ENCODE measurements around the gene SOWAHC.
"Not testable (repeated sequence)": the region's sequence is repeated elsewhere in the genome, so short reads cannot be mapped to it uniquely, and the experiment has no call there.

The SOWAHC gene, protein sequence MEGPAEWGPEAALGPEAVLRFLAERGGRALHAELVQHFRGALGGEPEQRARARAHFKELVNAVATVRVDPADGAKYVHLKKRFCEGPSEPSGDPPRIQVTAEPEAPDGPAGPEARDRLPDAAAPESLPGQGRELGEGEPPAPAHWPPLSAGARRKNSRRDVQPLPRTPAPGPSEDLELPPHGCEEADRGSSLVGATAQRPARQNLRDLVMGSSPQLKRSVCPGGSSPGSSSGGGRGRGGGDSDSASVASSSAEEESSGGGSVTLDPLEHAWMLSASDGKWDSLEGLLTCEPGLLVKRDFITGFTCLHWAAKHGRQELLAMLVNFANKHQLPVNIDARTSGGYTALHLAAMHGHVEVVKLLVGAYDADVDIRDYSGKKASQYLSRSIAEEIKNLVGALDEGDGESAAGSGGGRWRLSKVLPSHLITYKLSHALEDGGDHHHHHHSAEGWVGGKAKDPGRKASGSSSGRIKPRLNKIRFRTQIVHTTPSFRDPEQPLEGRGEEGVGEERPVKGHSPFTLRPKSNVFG

DNA sequence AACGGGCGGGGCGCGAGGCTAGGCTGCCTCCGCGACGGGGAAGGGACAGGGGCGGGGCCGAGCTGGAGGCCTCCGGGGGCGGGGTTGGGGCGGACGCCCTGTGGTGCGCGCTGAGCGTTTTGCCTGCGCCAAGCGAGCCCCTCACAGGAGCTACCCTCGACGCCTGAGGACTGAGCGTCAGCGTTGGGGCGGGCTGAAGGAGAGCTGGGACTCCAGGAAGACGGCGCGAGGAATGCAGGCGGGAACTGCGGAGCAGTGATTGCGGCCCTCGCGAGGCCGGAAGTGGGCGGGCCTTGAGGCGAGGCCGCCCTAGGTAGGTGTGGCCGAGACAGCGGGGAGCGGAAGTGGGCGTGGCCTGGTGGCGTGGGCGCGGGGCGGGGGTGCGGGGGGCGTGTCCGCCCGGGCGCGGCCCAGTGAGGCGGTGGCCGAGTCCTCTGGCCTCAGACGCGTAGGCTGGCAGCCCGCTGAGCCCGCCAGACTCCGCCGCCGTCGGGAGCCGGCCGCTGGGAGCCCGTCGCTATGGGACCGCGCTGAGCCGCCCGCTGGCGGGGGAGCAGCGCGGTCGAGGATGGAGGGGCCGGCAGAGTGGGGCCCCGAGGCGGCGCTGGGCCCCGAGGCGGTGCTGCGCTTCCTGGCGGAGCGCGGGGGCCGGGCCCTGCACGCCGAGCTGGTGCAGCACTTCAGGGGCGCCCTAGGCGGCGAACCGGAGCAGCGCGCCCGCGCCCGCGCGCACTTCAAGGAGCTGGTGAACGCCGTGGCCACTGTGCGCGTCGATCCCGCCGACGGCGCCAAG is at the start of gene SOWAHC, which contains the start of gene SEPTIN10:
Gene SOWAHC (plus strand): TSS at position 443 of the 793 bp plus-strand sequence. CDS start 126 bp downstream, at position 569.
Gene SEPTIN10 (minus strand): TSS at position 45 of the 793 bp plus-strand sequence. CDS start 139 bp downstream, outside the sequence.
- peak within 1 kb of the TSS; percentile 95 for H3K4me3 ChIP-seq (ENCODE audit: low read depth, low read length)
- peak within 1 kb of the TSS; percentile 88 for H3K9ac ChIP-seq (ENCODE audit: low read depth, low read length)
- H3K4me1 ChIP-seq (ENCODE audit: control insufficient read depth, insufficient read depth, low read length): peaks cover 20% of the 10 kb centered on the region
- no peaks in the 10 kb centered on the region for H3K9me3 ChIP-seq (ENCODE audit: control insufficient read depth, insufficient read depth, low read length)
- peak within 1 kb of the TSS; percentile 98 for H3K27ac ChIP-seq (ENCODE audit: low read depth, low read length)
- H3K27me3 ChIP-seq (ENCODE audit: control insufficient read depth, insufficient read depth, low read length): peaks cover 19% of the 10 kb centered on the region
- H3K36me3 ChIP-seq (ENCODE audit: control insufficient read depth, insufficient read depth, low read length): no peaks in the 10 kb centered on the region

DNA sequence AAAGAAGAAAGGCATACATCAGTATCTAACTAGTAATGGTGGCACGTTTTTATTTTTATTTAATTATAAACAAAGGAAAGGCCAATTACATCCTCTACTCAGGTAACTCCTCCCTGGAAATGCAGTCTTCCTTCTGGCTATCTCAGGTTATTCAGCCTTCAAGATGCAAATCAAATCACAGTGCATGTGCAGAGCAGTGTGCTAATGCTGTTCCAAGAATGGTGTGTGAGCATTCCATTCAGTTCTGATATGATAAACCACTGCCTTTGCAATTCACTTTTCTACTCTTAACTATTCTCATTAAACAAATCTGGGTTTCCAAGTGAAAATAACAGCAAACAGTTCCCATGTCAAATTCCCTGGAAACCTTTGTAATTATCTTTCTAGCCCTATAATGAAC is 38.8 kb upstream of the SOWAHC start:
- Histone ChIP-seq H3K27ac (ENCODE audit: low read depth, low read length) (no peak overlapping the region), H3K27me3 (ENCODE audit: control insufficient read depth, insufficient read depth, low read length) (no peaks in the 10 kb centered on the region), H3K4me3 (ENCODE audit: low read depth, low read length) (no peak overlapping the region), H3K9me3 (ENCODE audit: control insufficient read depth, insufficient read depth, low read length) (no peaks in the 10 kb centered on the region), H3K36me3 (ENCODE audit: control insufficient read depth, insufficient read depth, low read length) (peaks cover 21% of the 10 kb centered on the region), H3K4me1 (ENCODE audit: control insufficient read depth, insufficient read depth, low read length) (no peaks in the 10 kb centered on the region), H3K9ac (ENCODE audit: low read depth, low read length) (no peak overlapping the region)

DNA sequence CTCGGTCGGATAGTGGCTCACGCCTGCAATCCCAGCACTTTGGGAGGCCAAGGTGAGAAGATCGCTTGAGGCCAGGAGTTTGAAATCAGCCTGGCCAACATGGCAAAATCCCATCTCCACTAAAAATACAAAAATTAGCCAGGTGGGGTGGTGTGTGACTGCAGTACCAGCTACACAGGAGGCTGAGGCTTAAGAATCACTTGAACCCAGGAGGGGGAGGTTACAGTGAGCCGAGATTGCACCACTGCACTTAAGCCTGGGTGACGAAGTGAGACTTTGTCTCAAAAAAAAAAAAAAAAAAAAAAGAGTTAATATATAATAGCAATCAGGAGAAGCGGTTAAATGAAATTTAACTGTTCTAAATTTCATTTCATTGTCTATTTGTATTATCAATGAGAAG is 36.5 kb upstream of the SOWAHC start:
- H3K27me3 ChIP-seq (ENCODE audit: control insufficient read depth, insufficient read depth, low read length); H3K27ac ChIP-seq (ENCODE audit: low read depth, low read length); H3K4me3 ChIP-seq (ENCODE audit: low read depth, low read length); H3K9ac ChIP-seq (ENCODE audit: low read depth, low read length); H3K9me3 ChIP-seq (ENCODE audit: control insufficient read depth, insufficient read depth, low read length); H3K4me1 ChIP-seq (ENCODE audit: control insufficient read depth, insufficient read depth, low read length): not testable (repeated sequence)
- H3K36me3 ChIP-seq (ENCODE audit: control insufficient read depth, insufficient read depth, low read length): peaks cover 11% of the 10 kb centered on the region

DNA sequence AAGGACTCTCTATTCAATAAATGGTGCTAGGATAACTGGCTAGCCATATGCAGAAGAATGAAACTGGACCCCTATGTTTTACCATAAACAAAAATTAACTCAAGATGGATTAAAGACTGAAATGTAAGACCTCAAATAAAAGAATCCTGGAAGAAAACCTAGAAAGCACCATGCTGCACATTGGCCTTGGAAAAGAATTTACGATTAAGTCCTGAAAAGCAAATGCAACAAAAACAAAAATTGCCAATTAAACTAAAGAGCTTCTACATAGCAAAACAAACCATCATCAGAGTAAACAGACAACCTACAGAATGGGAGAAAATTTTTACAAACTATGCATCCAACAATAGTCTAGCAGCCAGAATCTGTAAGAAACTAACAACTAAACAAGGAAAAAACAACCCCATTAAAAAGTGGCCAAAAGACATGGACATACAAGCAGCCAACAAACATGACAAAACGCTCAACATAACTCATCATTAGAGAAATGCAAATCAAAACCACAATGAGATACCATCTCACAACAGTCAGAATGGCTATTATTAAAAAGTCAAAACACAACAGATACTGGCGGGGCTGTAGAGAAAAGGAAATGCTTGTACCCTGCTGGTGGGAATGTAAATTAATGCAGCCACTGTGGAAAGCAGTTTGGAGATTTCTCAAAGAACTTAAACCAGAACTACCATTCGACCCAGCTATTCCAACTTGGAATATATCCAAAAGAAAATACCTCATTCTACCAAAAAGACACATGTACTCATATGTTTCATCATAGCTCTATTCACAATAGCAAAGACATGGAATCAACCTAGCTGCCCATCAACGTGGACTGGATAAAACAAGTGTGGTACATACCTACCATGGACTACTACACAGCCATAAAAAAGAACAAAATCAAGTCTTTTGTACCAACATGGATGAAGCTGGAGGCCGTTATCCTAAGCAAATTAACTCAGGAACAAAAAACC is 31.0 kb upstream of the SOWAHC start:
- Histone ChIP-seq H3K9ac (ENCODE audit: low read depth, low read length) (no peak overlapping the region), H3K4me1 (ENCODE audit: control insufficient read depth, insufficient read depth, low read length) (0 out of 2 replicates have a peak, but pooled peaks cover 3% of the 10 kb centered on the region), H3K9me3 (ENCODE audit: control insufficient read depth, insufficient read depth, low read length) (no peaks in the 10 kb centered on the region), H3K36me3 (ENCODE audit: control insufficient read depth, insufficient read depth, low read length) (peaks cover 12% of the 10 kb centered on the region), H3K27ac (ENCODE audit: low read depth, low read length) (no peak overlapping the region), H3K27me3 (ENCODE audit: control insufficient read depth, insufficient read depth, low read length) (no peaks in the 10 kb centered on the region), H3K4me3 (ENCODE audit: low read depth, low read length) (no peak overlapping the region)

DNA sequence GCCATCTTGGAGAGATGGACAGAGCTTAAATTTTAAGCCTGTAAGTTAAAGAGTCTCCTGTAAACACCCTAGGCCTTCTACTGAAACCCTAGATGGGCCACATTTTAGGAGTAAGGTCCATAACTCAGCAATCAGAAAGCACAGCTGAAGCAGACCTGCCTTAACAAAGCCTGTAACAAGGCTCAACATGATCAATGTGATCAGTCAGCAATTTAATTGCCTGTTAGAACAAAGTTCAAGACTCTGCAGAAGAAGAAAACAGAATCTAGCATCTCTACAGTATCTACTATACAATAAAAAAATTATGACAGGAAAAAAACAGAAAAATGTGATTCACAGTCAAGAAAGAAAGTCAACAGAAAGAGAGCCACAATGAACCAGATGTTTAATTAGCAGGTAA is 27.5 kb upstream of the SOWAHC start:
- Histone ChIP-seq H3K36me3 (ENCODE audit: control insufficient read depth, insufficient read depth, low read length) (peaks cover 12% of the 10 kb centered on the region), H3K27ac (ENCODE audit: low read depth, low read length) (no peak overlapping the region), H3K4me1 (ENCODE audit: control insufficient read depth, insufficient read depth, low read length) (0 out of 2 replicates have a peak, but pooled peaks cover 3% of the 10 kb centered on the region), H3K9me3 (ENCODE audit: control insufficient read depth, insufficient read depth, low read length) (no peaks in the 10 kb centered on the region), H3K27me3 (ENCODE audit: control insufficient read depth, insufficient read depth, low read length) (no peaks in the 10 kb centered on the region), H3K9ac (ENCODE audit: low read depth, low read length) (no peak overlapping the region), H3K4me3 (ENCODE audit: low read depth, low read length) (no peak overlapping the region)

DNA sequence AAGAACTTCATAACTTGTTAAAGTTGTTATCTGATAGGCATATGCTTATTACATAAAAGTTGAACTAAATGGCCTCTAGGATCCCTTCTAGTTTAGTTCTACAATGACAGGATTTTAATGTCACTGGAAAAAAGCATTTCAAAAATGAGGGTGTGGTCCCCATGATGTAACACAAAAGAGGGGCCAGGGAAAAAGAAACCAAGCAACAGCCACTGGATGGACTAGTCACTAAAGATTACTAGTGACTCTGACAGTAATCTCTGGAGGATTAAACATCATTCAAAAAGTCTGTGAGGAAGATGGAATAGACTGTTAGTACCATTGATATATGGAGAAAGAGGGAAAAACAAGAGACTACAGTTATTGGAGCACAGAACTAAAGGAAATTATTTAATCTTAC is 23.0 kb upstream of the SOWAHC start:
- Histone ChIP-seq H3K27ac (ENCODE audit: low read depth, low read length) (no peak overlapping the region), H3K9ac (ENCODE audit: low read depth, low read length) (no peak overlapping the region), H3K9me3 (ENCODE audit: control insufficient read depth, insufficient read depth, low read length) (no peaks in the 10 kb centered on the region), H3K27me3 (ENCODE audit: control insufficient read depth, insufficient read depth, low read length) (no peaks in the 10 kb centered on the region), H3K4me3 (ENCODE audit: low read depth, low read length) (no peak overlapping the region), H3K36me3 (ENCODE audit: control insufficient read depth, insufficient read depth, low read length) (peaks cover 5% of the 10 kb centered on the region), H3K4me1 (ENCODE audit: control insufficient read depth, insufficient read depth, low read length) (no peaks in the 10 kb centered on the region)

DNA sequence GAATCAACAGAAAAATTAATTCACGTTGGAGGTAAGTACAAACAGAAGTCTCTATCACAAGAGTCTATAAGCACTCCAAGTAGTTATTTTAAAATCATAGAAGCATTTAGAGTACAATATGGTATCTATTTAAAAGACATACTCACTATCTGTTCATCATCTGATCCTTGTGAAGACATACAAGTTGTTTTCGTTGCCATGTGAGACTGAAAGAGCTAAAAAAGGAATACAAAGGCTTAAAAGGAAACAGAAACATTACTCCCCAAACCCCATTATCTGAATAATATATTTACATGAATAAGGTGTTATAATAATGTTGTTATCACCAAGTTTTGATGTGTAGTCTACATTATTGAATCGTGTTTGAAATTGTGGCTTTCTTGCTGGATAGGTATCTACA is 21.3 kb upstream of the SOWAHC start:
- no peaks in the 10 kb centered on the region for H3K9me3 ChIP-seq (ENCODE audit: control insufficient read depth, insufficient read depth, low read length)
- H3K4me1 ChIP-seq (ENCODE audit: control insufficient read depth, insufficient read depth, low read length): no peaks in the 10 kb centered on the region
- H3K9ac ChIP-seq (ENCODE audit: low read depth, low read length): no peak overlapping the region
- H3K4me3 ChIP-seq (ENCODE audit: low read depth, low read length): no peak overlapping the region
- H3K27me3 ChIP-seq (ENCODE audit: control insufficient read depth, insufficient read depth, low read length): no peaks in the 10 kb centered on the region
- peaks cover 5% of the 10 kb centered on the region for H3K36me3 ChIP-seq (ENCODE audit: control insufficient read depth, insufficient read depth, low read length)
- no peak overlapping the region for H3K27ac ChIP-seq (ENCODE audit: low read depth, low read length)

DNA sequence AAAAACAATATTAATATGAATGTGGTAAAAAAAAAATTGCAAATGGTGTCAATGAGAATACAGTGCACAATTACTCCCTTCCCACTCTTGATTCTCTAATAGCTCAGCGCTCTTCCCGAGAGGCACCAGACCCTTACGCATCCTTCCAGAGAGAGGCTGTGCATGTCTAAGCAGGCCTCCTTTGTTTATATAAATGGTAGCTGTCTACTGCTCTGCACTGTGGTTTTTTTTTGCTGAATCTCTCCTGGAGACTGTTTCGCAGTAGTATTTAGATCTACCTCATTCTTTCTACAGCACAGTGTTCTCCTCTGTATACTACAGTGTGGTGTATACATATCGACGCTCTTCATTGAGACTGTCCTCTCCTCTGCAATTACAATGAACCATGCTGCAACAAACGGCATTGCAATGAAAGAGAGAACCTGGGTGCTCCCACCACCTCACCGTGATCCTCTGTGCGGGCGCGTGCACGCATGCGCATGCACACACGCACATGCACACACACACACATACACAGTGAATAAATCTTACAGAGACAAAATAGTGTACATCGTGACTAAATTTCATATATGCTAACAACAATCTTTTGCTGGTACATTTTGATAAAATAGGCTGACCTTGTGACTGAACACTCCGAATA is 19.8 kb upstream of the SOWAHC start:
- no peaks in the 10 kb centered on the region for H3K9me3 ChIP-seq (ENCODE audit: control insufficient read depth, insufficient read depth, low read length)
- no peaks in the 10 kb centered on the region for H3K27me3 ChIP-seq (ENCODE audit: control insufficient read depth, insufficient read depth, low read length)
- no peak overlapping the region for H3K9ac ChIP-seq (ENCODE audit: low read depth, low read length)
- H3K4me1 ChIP-seq (ENCODE audit: control insufficient read depth, insufficient read depth, low read length): no peaks in the 10 kb centered on the region
- H3K27ac ChIP-seq (ENCODE audit: low read depth, low read length): no peak overlapping the region
- peaks cover 5% of the 10 kb centered on the region for H3K36me3 ChIP-seq (ENCODE audit: control insufficient read depth, insufficient read depth, low read length)
- no peak overlapping the region for H3K4me3 ChIP-seq (ENCODE audit: low read depth, low read length)

DNA sequence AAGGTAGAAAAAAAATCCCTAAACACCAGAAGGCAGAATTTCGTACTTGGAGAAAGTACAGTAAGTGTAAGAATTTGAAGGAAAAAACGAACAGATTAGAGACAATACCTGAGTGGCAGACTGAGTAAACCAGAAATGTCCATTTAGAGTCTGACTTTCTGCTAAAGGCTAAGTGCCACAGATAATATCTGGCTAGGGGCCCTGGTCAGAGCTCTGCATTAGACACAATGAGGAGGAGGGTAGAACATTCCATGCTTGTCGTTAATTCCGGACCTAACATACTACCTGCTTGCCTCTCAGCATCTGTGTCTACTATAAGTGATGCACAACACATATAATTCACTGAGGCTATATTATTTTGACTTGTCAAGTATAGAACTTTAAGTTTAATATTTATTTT is 18.5 kb upstream of the SOWAHC start:
- peaks cover 5% of the 10 kb centered on the region for H3K36me3 ChIP-seq (ENCODE audit: control insufficient read depth, insufficient read depth, low read length)
- H3K9ac ChIP-seq (ENCODE audit: low read depth, low read length): no peak overlapping the region
- no peak overlapping the region for H3K27ac ChIP-seq (ENCODE audit: low read depth, low read length)
- H3K4me3 ChIP-seq (ENCODE audit: low read depth, low read length): no peak overlapping the region
- H3K9me3 ChIP-seq (ENCODE audit: control insufficient read depth, insufficient read depth, low read length): no peaks in the 10 kb centered on the region
- no peaks in the 10 kb centered on the region for H3K27me3 ChIP-seq (ENCODE audit: control insufficient read depth, insufficient read depth, low read length)
- peaks cover under 1% of the 10 kb centered on the region; the same call in 1 of the 2 replicates for H3K4me1 ChIP-seq (ENCODE audit: control insufficient read depth, insufficient read depth, low read length)

DNA sequence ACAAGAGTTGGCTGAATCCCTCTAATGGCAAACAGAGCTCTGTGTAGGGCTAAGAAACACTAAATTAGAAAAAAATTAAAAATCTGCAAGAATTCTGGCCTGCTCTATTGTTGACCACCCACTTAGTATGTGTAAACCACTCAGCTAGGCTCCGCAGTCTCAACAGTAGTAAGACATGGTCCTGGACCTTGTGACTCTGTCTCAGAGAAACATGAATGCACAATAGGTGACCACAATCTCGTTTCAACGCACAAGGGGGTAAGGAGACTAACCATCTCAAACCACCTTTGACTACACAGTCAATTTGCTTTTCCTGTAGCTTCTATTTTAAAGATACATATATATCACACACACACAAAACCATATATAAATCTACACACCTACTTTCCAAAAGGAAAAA is 16.9 kb upstream of the SOWAHC start:
- H3K4me1 ChIP-seq (ENCODE audit: control insufficient read depth, insufficient read depth, low read length): peaks cover 15% of the 10 kb centered on the region
- no peaks in the 10 kb centered on the region for H3K9me3 ChIP-seq (ENCODE audit: control insufficient read depth, insufficient read depth, low read length)
- peaks cover 5% of the 10 kb centered on the region; the same call in 1 of the 2 replicates for H3K36me3 ChIP-seq (ENCODE audit: control insufficient read depth, insufficient read depth, low read length)
- no peak overlapping the region for H3K27ac ChIP-seq (ENCODE audit: low read depth, low read length)
- no peaks in the 10 kb centered on the region for H3K27me3 ChIP-seq (ENCODE audit: control insufficient read depth, insufficient read depth, low read length)
- H3K9ac ChIP-seq (ENCODE audit: low read depth, low read length): no peak overlapping the region
- H3K4me3 ChIP-seq (ENCODE audit: low read depth, low read length): no peak overlapping the region

Data from HUES48 (cell line).